ENCODE results near the gene SERBP1.

DNA sequence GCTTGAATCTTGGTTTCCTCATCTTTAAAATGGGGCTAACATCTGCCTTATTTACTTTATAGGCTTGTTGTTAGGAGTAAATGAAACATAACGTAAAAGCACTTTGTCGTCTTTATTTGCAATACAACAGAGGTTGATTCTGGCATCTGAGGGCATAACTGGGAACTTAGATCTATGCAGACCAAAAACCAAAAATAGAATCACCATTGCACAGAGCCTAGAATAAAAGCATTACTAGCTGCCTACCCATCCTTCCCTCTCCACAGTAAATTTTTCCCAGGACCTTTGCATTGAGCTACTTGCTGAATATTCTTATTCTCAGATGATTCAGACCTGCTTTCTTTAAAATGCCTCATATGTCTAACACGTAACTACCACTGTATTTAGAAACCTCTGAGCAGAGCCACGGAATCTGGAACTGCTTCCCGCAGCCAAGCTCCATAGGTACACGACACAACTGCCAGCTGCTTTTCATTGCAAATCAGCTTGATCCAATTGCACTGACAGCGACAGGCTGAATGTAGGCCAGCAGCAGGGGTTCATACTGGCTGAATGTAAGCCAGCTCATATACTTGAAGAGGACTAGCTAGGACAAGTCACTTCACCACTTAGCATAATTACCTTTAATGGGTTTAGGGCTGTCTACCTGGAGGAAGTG, 33.2 kb upstream of the SERBP1 start:
- TF ChIP-seq, protein P1, sequence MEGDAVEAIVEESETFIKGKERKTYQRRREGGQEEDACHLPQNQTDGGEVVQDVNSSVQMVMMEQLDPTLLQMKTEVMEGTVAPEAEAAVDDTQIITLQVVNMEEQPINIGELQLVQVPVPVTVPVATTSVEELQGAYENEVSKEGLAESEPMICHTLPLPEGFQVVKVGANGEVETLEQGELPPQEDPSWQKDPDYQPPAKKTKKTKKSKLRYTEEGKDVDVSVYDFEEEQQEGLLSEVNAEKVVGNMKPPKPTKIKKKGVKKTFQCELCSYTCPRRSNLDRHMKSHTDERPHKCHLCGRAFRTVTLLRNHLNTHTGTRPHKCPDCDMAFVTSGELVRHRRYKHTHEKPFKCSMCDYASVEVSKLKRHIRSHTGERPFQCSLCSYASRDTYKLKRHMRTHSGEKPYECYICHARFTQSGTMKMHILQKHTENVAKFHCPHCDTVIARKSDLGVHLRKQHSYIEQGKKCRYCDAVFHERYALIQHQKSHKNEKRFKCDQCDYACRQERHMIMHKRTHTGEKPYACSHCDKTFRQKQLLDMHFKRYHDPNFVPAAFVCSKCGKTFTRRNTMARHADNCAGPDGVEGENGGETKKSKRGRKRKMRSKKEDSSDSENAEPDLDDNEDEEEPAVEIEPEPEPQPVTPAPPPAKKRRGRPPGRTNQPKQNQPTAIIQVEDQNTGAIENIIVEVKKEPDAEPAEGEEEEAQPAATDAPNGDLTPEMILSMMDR (conservative IDR thresholded peaks at IDR 0.05), result no peak
- no peak for TF ChIP-seq ZFX (IDR thresholded peaks at IDR 0.05)
